ENCODE data around the gene PCNX2.

GRCh38 chr1:233024199-233024598, 271.3 kb downstream of the PCNX2 start:
- TF ChIP-seq YY1 (IDR thresholded peaks at IDR 0.05; ENCODE audit: insufficient read depth, insufficient read length) (no peak), ZNF274 (IDR thresholded peaks at IDR 0.05; ENCODE audit: low read depth, low read length) (no peak), SUZ12 (IDR thresholded peaks at IDR 0.05; ENCODE audit: extremely low read depth, insufficient read depth, insufficient read length) (no peak)
